ENCODE results near the gene APOL4. TPM values are rescaled to one million over a fixed set of nuclear protein-coding genes. Genes with fewer than 3 reads are reported as not detected.

APOL4 gene
- total RNA-seq, 2 experiments from 2014 or later, result not detected

DNA sequence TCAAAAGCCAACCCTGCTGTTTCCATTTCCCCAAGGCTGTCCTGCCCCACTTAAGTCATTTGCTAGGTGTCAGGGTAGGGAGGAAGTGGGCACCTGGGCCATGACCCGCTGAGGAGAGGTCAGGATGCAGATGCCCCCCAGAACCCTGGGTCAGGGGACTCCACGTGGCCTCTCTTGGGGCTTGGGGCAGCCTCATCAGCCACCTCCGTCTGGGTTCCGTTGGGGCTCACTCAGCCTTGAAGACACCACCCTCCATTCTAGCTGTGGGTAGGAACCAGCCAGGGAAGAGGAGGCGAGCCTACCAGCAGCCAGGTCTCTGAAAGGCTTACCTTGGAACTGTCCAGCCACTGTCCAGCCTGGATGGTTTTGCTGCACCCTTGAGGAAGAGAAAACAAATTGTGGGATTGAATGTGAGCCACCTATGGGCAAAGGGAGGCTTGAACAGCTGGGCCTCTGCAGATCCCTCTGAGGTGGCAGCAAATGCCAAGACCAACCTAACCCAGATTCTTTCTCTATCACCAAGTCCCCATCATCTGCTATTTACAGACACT, 2.5 kb downstream of the APOL4 start:
- no peaks in the 10 kb centered on the region for H3K9me2 ChIP-seq (ENCODE audit: insufficient read depth, low read length)
- H2AFZ ChIP-seq (ENCODE audit: low read length), result no peak overlapping the region
- CTCF ChIA-PET (ENCODE audit: unreplicated experiment), result no interaction called here
- DNase-seq (ENCODE audit: low spot score), result no peak
- intact Hi-C loops (cut with micrococcal nuclease; ENCODE audit: unreplicated experiment), result no loop called here
- H4K20me1 ChIP-seq (ENCODE audit: insufficient read depth, low read length), result no peaks in the 10 kb centered on the region
- no peaks in the 10 kb centered on the region for H3K36me3 ChIP-seq (ENCODE audit: insufficient read depth, low read length)
- POLR2A ChIA-PET, result no interaction called here
- BruUV-seq (replicated peaks), result no TSS peak
- H3K4me1 ChIP-seq (ENCODE audit: insufficient read depth, low read length, poor library complexity, severe bottlenecking), result peaks cover 12% of the 10 kb centered on the region
- H3K27ac ChIP-seq (ENCODE audit: low read depth, low read length, poor library complexity, severe bottlenecking), result no peak overlapping the region
- H3K4me2 ChIP-seq (ENCODE audit: low read length), result no peak overlapping the region
- no peak overlapping the region for H3K4me3 ChIP-seq (ENCODE audit: low read depth, low read length, poor library complexity, severe bottlenecking)
- H3K79me2 ChIP-seq (ENCODE audit: insufficient read depth, low read depth, low read length), result no peaks in the 10 kb centered on the region
- no peak for TF ChIP-seq EZH2phosphoT487 (IDR thresholded peaks at IDR 0.05; ENCODE audit: borderline replicate concordance, low read depth, low read length)
- TF ChIP-seq, protein P1, sequence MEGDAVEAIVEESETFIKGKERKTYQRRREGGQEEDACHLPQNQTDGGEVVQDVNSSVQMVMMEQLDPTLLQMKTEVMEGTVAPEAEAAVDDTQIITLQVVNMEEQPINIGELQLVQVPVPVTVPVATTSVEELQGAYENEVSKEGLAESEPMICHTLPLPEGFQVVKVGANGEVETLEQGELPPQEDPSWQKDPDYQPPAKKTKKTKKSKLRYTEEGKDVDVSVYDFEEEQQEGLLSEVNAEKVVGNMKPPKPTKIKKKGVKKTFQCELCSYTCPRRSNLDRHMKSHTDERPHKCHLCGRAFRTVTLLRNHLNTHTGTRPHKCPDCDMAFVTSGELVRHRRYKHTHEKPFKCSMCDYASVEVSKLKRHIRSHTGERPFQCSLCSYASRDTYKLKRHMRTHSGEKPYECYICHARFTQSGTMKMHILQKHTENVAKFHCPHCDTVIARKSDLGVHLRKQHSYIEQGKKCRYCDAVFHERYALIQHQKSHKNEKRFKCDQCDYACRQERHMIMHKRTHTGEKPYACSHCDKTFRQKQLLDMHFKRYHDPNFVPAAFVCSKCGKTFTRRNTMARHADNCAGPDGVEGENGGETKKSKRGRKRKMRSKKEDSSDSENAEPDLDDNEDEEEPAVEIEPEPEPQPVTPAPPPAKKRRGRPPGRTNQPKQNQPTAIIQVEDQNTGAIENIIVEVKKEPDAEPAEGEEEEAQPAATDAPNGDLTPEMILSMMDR (conservative IDR thresholded peaks at IDR 0.05; ENCODE audit: low read length), result no peak
- no peaks in the 10 kb centered on the region for H3K9me3 ChIP-seq (ENCODE audit: low read length)

DNA sequence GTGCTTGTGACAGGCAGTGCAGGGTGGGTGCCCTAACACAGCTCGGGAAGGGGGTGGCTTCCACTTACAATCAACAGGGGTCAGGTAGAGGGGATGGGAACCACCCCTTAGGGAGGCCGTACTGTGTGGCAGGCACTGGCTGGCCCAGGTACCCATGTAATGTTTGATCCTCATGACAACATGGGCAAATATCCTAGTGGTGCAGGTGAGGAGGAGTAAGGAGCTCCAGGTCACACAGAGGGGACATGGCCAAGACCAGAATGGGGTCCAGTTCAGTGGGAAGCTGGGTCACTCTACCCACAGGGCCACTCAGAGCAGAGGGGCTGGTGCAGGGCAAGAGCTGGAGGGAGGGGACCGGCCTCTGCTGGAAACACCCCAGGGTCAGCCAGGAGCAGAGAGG, 3.1 kb downstream of the APOL4 start:
- POLR2A ChIA-PET, result interaction anchor here (0.7 kb wide), 1 partner anchor 588 kb away, joined by 3 read pairs; no protein-coding TSS in a partner anchor
- intact Hi-C loops (cut with micrococcal nuclease; ENCODE audit: unreplicated experiment), result no loop called here

More for the DNA sequence above, 3.1 kb downstream of the APOL4 start:
- H3K27ac ChIP-seq (ENCODE audit: low read depth, low read length, poor library complexity, severe bottlenecking), result no peak overlapping the region
- no peaks in the 10 kb centered on the region for H3K79me2 ChIP-seq (ENCODE audit: insufficient read depth, low read depth, low read length)
- H3K4me2 ChIP-seq (ENCODE audit: low read length), result no peak overlapping the region
- no peak overlapping the region for H3K4me3 ChIP-seq (ENCODE audit: low read depth, low read length, poor library complexity, severe bottlenecking)
- no peaks in the 10 kb centered on the region for H3K9me3 ChIP-seq (ENCODE audit: low read length)
- H3K36me3 ChIP-seq (ENCODE audit: insufficient read depth, low read length), result no peaks in the 10 kb centered on the region
- no peak overlapping the region for H2AFZ ChIP-seq (ENCODE audit: low read length)
- no peak for TF ChIP-seq EZH2phosphoT487 (IDR thresholded peaks at IDR 0.05; ENCODE audit: borderline replicate concordance, low read depth, low read length)
- TF ChIP-seq, protein P1 (conservative IDR thresholded peaks at IDR 0.05; ENCODE audit: low read length), result no peak
- H4K20me1 ChIP-seq (ENCODE audit: insufficient read depth, low read length), result no peaks in the 10 kb centered on the region
- no peak for DNase-seq (ENCODE audit: low spot score)
- H3K9me2 ChIP-seq (ENCODE audit: insufficient read depth, low read length), result no peaks in the 10 kb centered on the region
- BruUV-seq (replicated peaks), result no TSS peak
- CTCF ChIA-PET (ENCODE audit: unreplicated experiment), result no interaction called here
- H3K4me1 ChIP-seq (ENCODE audit: insufficient read depth, low read length, poor library complexity, severe bottlenecking), result peaks cover 12% of the 10 kb centered on the region

Data from OCI-LY7 (cell line).